HK-2 (cell line): ENCODE measurements around the gene WNT10A.
"Not testable (repeated sequence)": the region's sequence is repeated elsewhere in the genome, so short reads cannot be mapped to it uniquely, and the experiment has no call there.

ENCODE experiments used
- DNase-seq: peaks from one replicate; pipeline ENCODE4 v3.0.0-alpha.2; 2018; ENCODE audit not compliant: unreplicated experiment

The WNT10A gene

DNA sequence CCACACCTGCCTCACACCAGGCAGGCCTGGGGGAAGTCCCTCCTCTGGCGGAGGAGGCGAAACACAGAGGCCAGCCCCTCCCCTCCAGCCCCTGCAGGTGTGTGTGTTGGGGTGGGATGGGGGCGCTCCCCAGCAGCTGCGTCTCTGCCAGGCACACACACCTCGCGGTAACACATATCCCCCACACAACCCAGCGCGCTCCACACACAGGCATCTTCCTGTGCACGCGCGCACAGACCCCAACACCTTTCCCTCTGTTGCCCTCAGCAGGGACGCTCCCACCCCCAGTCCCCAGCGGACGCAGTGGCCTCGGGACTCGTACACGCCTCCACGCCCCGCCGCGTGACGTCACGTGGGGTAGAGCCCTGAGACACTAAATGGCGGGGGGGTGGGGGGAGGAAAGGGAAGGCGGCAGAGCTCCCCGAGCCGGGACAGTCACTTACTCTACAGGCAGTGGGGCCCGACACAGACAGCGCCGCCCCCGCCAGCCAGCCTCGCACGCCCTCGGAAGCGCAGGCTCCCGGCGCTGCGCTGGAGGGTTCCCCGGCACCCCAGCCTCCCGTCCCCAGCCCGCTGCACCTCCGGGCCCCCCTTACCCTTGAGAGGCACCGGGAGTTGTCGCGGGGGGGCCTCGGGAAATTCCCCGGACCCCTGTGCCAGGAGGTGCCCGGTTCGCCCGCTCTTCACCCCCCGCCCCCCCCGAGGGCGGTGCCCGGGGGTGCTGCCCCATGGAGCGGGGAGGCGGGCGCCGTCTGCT is at the start of gene WNT10A:
Gene WNT10A, plus strand, starts transcription at position 751 of the 757 bp plus-strand sequence. CDS start 144 bp downstream, outside the sequence.
- no peak for DNase-seq

DNA sequence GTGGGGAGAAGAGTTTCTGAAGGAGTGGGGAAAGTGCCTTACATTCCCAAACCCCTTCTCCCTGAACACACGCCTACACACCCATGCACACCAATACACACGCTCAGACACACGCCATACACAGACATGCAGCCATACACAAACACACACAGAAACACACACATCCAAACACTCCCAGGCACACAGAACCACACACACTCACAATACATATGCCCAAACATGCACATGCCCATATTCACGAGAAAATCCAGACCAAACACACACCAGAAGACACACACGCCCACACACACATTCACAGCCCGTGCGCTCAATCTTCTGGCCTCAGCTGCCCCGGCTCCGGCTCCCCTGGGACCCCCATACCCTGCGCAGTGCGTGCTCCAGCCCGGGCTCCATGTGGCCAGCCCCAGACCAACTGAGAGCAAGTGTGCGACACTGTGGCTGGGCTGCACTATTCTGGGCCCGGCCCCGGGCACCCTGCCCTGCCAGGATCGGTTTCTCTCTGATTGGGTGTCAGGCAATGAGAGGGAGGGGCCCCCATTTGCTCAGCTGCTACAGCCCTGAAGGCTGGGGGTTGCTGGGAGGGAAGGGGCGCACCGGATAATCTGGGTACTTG is 49.2 kb upstream of the WNT10A start, which contains the start of gene PRKAG3:
Gene PRKAG3, minus strand, starts transcription at position 426 of the 613 bp plus-strand sequence.
- DNase-seq = no peak

DNA sequence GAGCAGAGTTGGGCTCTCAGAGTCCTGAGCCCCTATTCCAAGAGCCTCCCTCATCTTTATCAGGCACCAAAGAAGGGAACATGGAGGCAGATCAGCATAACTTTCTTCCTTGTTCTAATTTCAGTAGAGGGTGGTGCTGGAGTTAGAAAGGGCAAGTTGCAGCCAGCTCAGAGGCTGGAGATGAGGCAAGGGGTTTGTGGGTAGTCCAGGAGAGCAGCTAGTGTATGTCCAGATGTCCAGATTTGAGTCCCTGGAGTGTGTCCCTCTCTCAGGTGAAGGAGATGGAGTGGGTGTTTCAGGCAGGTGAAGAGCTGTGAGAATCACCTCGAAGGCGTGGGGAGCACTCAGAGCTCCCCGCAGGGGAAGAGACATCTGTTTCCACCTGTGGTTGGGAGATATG is 48.6 kb upstream of the WNT10A start:
- DNase-seq = no peak

DNA sequence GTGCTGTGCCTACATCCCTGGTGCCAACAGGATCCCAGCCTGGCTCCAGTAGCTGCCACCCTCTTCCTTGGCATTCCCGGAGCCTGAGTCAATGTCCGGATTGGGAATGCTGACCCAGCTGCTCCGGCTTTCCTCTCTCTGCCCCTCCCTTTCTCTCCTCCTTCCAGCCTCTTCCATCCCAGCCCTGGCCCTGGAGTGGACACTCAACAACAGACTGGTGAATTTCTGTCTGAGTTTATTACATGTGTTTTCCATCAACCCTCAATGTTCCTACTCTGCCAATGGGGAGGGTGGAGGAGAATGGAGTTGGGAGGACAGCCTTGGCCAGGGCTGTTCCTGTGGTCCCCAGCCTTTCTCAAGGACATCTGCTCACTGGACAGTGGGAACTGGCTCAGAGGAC is 48.1 kb upstream of the WNT10A start:
- no peak for DNase-seq

DNA sequence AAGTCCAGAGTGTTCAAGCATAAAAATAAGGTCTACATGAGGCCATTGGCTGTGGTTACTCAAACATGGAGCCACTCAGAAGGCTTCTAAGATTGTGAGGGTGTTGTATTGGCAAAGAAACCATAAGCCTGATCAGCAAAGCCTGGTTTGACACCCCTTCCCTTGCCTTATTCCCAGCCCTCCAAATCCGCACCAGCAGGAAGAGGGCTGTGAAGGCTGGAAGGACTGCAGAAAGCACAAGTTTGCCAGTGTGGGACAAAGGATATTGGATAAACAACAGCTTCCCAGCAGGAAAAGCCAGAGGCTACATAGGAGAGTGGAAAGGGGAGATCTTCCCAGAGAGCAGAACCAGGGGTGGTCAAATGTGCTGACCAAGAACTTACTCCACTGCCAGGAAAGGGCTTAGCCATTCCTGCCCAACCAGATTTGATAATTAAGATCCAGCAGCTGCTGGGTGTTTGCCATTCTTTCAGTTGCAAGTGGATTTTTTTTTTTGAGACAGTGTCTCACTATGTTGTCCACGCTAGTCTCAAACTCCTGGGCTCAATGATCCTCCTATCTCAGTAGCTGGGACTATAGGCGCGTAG is 47.5 kb upstream of the WNT10A start:
- DNase-seq = no peak

DNA sequence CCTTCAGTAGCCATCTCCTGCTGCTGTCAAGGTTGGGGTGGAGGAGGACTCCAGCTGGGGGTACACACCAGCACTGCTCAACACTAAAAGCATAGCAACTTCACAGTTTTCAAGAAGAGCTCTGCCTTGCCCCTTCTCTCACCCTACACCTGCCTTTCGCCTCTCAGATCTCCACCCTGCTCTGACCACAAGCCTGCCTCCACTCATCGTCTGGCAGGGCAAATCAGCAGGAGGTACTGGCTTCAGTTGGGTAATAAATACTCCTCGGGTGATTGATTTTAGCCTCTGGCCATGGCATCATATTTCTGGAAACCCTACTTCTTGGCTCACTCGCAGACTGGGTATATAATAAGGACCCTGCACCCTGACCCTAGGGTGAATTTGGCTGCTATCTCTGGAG is 46.0 kb upstream of the WNT10A start:
- DNase-seq = no peak

DNA sequence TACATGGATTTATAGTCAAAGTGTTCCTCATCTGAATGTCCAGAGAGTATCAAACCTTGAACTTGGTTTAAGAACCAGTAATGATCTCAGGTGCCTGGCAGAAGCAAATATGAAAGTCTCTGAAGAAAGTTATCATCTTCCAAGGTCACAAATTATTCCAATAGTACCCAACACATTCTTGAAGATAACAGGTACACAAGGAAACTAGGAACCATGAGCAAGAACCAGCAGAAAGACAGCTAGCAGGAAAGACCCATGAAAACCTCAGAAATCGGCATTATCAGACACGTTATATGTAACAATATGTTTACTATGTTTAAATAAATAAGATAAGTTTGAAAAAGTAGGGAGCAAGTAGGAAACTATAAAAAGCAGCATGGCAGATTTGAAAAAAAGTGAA is 43.2 kb upstream of the WNT10A start:
- DNase-seq = no peak

DNA sequence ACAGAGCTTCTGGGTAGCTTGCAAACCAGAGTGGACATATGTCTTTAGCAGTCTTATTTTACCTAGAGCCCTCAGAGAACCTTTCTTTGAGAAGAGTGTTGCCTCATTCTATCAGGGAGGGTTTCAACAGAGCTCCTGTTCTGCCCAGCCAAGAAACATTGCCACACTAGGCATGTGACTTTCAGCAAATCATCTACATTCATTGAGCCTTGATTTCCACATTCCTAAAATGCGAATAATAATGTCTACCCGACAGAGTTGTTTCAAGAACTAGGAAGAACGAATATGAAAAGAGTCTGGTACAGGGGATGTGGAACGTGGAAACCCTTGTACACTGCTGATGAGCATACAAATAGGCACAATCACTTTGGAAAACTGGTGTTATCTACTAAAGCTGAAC is 41.2 kb upstream of the WNT10A start:
- no peak for DNase-seq

DNA sequence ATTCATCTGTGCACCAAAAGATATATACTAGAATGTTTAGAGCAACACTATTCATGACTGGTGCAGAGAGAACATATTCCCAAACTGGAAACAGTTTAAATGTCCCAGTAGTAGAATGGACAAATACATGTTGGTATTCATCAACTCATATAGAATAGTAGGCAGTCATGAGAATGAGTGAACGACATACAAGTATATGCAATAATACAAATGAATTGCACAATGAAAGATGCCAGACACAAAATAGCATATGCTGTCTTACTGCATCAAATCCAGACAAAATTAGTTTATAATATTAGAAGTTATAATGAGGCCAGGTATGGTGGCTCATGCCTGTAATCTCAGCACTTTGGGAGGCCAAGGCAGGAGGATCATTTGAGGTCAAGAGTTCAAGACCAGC is 40.8 kb upstream of the WNT10A start:
- no peak for DNase-seq

DNA sequence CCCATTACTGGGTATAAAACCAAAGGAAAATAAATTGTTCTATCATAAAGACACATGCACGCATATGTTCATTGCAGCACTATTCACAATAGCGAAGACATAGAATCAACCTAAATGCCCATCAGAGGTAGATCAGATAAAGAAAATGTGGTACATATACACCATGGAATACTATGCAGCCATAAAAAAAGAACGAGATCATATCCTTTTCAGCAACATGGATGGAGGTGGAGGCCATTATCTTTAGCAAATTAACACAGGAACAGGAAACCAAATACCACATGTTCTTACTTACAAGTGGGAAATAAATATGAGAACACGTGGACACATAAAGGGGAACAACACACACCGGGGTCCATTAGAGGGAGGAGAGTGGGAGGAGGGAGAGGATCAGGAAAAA is 36.3 kb upstream of the WNT10A start:
- not testable (repeated sequence) for DNase-seq

DNA sequence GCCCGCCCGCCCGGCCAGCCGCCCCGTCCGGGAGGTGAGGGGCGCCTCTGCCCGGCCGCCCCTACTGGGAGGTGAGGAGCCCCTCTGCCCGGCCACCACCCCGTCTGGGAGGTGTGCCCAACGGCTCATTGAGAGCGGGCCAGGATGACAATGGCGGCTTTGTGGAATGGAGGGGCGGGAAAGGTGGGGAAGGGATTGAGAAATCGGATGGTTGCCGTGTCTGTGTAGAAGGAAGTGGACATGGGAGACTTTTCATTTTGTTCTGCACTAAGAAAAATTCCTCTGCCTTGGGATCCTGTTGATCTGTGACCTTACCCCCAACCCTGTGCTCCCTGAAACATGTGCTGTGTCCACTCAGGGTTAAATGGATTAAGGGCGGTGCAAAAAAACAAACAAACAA is 33.7 kb upstream of the WNT10A start:
- not testable (repeated sequence) for DNase-seq

DNA sequence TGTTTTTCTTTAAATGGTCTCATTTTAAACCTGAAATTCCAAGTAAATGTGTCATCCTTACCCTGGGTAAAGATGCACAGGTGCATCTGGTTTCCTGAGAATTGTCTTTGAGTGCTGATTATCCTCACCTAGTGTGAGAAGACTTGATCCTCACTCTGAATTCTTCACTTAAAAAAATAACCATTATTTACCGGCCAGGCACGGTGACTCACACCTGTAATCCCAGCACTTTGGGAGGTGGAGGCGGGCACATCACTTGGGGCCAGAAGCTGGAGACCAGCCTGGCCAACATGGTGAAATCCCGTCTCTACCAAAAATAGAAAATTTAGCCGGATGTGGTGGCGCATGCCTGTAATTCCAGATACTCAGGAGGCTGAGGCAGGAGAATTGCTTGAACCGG is 30.9 kb upstream of the WNT10A start:
- no peak for DNase-seq

DNA sequence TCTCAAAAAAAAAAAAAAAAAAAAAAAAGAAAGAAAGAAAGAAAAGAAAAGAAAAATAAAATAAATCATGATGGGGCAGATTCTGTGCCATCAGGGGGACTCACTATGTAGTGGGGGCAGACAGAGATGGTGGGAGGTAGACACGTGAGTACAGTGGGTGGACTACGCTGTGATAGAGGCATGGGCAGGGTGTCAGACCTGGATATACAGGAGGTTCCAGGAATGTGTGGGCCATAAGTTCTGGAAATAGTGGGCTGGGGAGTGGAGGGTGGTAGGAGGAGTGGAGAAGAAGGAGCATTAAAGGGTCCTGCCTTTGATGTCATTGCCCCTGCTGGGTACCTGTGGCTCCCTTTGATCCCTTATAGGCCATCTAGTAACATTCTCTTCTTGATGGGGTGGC is 29.9 kb upstream of the WNT10A start:
- no peak for DNase-seq

DNA sequence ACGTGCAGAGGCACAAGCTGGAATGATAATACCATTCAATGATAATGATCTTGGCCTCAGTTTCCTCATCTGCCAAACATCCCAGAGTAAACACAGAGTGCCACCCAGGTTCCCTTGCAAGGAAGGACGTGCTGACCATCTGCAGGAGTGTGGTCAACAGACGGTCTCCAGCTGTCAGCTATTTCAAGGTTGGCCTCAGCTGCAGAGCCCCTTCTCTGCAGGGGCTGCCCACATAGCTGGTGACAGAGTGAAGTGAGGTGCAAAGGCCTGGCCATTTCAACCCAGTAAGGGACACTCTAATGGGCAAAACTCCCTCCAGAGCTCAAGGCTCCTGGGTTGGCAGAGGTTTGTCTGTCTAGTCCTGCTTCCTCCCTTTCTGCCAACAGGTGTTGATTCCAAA is 29.4 kb upstream of the WNT10A start:
- no peak for DNase-seq

DNA sequence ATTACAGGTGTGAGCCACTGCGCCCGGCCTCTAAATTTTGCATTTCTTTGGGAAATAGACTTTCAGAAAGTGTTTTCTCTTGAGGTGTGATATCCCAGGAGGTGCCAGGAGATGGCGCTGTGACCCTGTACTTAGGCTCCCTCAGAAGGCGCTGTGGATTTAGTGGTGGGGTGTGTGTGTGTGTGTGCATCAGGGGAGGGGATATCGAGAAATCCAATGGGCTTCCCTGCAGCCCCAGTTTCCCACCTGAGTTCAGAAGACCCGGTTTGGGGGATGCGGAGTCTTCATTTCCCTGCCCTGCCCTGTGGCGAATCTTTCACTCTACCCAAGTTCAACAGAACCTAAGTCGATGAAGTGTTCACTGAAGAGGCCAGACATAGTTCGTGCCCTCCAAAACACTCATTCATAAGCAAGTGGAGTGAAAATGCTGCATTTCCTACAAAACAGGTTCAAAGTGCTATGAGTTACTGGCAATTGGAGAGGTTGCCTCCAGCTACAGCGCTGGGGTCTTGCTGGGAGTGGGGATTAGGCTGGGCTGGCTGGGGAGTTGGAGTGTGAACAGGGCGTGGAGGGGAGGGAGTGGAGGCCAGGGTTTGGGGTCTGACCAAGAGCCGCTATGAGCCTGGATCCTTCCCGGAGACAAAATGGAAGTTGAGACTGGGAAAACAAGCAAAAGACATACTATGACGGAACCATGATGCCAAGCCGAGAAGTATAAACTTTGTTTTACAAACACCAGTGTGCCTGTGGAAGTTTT is 27.6 kb upstream of the WNT10A start:
- DNase-seq = peak; percentile 58

DNA sequence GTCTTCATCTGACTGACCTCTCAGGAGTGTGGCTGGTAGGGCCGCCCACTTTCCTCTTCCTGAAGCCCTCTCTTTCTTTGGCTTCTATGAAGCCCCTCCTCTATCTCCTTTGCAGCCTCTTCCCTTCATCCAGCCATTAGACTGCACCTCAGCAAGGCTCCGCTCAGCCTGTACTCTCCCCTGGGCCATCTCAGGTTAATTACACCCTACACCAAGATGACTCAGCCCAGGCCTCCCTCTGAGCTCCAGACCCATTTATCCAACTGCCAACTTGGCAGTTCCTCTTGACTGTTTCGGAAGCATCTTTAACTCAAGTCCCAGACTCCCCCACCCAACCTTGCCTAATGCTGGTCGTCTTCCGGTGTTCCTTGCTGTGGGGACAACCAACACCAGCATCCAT is 26.9 kb upstream of the WNT10A start:
- DNase-seq = no peak

DNA sequence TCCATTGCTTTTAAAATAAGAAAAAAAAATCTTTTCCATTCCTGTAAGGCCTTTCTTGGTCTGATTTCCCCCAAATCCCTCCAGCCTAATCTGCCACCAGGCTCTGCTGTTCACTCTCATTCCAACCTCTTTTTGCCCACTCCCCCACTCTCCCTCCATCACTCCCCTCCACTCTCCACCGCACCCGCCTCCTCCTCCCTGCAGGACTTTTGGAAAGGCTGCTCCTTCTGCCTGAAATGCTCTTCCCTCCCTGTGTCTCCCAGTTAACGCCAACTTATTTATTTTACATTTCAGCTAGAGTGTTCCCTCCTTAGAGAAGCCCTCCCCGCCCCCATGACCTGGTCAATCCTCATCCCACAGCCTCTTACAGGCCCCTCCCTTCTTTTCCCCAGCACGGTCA is 25.8 kb upstream of the WNT10A start:
- no peak for DNase-seq

DNA sequence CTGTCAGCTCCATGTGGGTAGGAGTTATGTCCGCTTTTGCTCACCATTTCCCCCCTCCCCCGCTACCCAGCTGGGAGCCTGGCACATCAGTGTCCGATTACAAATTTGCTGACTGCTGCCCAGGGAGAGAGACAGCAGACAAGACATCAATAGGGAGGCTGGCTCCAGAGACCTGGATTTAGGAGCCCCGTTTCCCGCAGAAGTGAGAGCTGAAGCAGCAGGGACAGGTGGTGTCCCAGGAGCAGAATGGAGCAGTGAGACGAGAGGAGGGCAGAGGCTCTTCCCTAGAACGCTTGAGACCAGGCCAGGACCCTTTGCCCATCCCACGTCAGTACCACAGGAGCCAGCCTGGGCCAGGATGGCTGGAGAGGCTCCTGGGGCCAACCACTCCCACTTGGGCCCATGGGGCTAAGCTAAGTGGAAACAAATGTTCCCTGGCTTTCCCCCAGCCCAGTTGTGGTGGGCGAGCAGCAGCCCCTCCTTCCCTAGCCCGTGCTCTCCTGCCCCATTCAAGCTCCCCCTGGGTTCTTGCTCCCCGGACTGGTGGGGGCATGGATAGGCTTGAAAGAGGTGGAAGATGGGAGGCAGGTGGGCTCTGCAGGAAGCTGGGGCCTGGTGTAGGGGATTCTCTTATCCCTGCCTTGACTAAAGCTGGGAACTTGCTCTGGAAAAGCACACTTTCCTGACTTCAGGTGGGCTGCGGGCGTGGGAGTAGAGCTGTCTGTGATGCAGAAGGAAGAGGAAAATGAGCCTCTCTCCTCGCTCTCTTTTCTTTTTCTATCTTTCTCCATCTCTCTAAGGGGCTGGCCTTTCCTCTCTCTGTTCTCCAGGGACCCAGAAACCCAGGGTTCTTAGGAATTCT is 25.1 kb upstream of the WNT10A start:
- DNase-seq = no peak

DNA sequence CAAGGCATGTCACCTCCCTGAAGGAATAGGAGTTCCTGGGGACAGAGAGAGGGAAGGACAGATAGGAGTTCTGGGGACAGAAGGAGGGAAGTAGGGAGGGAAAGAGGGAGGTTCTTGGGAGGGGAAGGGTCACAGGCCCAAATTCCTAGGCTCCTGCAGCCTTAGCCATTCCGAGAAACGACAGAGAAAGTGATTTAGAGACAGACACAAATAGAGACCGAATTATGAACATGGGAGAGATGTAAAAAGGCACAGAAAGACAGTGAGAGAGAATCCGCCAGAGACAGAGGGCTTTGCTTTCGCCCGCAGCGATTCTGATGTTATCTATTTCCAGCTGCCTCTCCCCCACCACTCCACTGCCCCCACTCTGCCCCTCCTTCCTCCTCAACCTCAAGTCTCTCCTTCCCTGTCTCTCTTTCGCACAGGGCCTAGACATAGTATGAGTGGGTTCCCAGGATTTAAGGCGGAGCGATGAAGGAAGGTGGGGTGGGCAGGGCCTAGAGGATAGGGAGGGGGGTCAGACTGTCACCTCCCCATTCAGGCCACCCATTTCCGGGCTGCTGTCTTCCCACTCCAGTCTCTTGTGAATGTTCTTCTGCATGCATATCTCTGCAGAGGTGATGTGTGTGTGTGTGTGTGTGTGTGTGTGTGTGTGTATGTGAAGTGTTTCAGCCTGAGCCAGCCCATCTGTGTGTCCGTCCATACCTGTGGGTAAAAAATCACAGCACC is 24.3 kb upstream of the WNT10A start:
- no peak for DNase-seq

DNA sequence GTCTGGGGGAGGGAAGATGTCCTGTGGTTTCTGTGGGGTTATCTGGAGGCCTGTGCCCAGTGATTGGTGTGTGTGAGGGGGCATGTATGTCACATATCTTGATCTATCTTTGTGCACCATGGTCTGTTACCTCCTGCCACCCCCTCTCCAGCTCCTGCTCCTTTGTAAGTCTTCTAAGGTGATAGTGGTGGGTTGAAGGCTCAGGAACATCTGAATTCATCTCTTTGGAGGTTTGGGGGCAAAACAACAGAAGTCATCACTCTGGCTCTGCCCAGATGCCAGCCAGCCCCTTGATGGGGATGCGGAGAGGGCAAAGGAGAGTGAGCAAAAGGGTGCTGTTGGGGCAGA is 23.8 kb upstream of the WNT10A start:
- DNase-seq = no peak
